HepG2 (cell line): ENCODE measurements around the gene SYNC. TPM values are rescaled to one million over a fixed set of nuclear protein-coding genes. Genes with fewer than 3 reads are reported as not detected.

Source experiments
- ARHGAP35 ChIP-seq: sonication (generic); formaldehyde crosslinking; IDR thresholded peaks from 2 replicates; pipeline ENCODE4 v1.9.0; 2022; ENCODE audit warnings: mild to moderate bottlenecking, inconsistent platforms, moderate library complexity, missing genetic modification reagents, borderline replicate concordance
- DMTF1 ChIP-seq: sonication (generic); formaldehyde crosslinking; IDR thresholded peaks from 2 replicates; pipeline ENCODE4 v1.4.0; 2020; ENCODE audit warnings: mild to moderate bottlenecking, missing genetic modification reagents
- DRAP1 ChIP-seq: IDR thresholded peaks from 2 replicates; pipeline ENCODE4 v1.6.1; 2016; ENCODE audit warnings: missing genetic modification reagents, missing compliant biosample characterization
- E2F1 ChIP-seq: sonication (generic); formaldehyde crosslinking; IDR thresholded peaks from 2 replicates; pipeline ENCODE4 v1.5.0; 2020; ENCODE audit warnings: missing genetic modification reagents
- GMEB1 ChIP-seq: sonication (generic); formaldehyde crosslinking; IDR thresholded peaks from 2 replicates; pipeline ENCODE4 v1.5.1; 2020; ENCODE audit warnings: missing genetic modification reagents, mild to moderate bottlenecking, borderline replicate concordance
- HCFC1 ChIP-seq: fragments of 150-350 bp; IDR thresholded peaks from 2 replicates; pipeline ENCODE4 v1.6.1; 2014; ENCODE audit warnings: low read depth, low read length
- HMG20A ChIP-seq: IDR thresholded peaks from 2 replicates; pipeline ENCODE4 v1.6.1; 2016; ENCODE audit warnings: borderline replicate concordance
- KDM4B ChIP-seq: sonication (generic); formaldehyde crosslinking; IDR thresholded peaks from 2 replicates; pipeline ENCODE4 v1.4.0; 2020; ENCODE audit warnings: missing genetic modification reagents
- MXD4 ChIP-seq: IDR thresholded peaks from 2 replicates; pipeline ENCODE4 v1.6.1; 2016; ENCODE audit warnings: mild to moderate bottlenecking, missing biosample characterization, missing genetic modification reagents
- SNAI1 ChIP-seq: sonication (generic); formaldehyde crosslinking; IDR thresholded peaks from 2 replicates; pipeline ENCODE4 v1.5.0; 2020; ENCODE audit warnings: mild to moderate bottlenecking, missing genetic modification reagents, borderline replicate concordance
- SRSF4 ChIP-seq: fragments of 200-400 bp; formaldehyde crosslinking; IDR thresholded peaks from one replicate; pipeline ENCODE4 v1.6.1; 2018; ENCODE audit warnings: mild to moderate bottlenecking, low read depth, low read length, moderate library complexity; ENCODE audit not compliant: poor library complexity, severe bottlenecking
- UBTF ChIP-seq: sonication (generic); formaldehyde crosslinking; IDR thresholded peaks from 2 replicates; pipeline ENCODE4 v1.4.0; 2020; ENCODE audit warnings: mild to moderate bottlenecking, missing genetic modification reagents
- ZBTB49 ChIP-seq: sonication (generic); formaldehyde crosslinking; IDR thresholded peaks from 2 replicates; pipeline ENCODE4 v1.4.0; 2020; ENCODE audit warnings: missing genetic modification reagents, borderline replicate concordance
- ZKSCAN5 ChIP-seq: sonication (generic); formaldehyde crosslinking; IDR thresholded peaks from 2 replicates; pipeline ENCODE4 v1.5.1; 2020; ENCODE audit warnings: mild to moderate bottlenecking, missing genetic modification reagents
- ZNF546 ChIP-seq: sonication (generic); formaldehyde crosslinking; conservative IDR thresholded peaks from 2 replicates; pipeline ENCODE4 v1.8.1; 2023; ENCODE audit warnings: mild to moderate bottlenecking, missing genetic modification reagents
- ZNF678 ChIP-seq: sonication (generic); formaldehyde crosslinking; IDR thresholded peaks from 2 replicates; pipeline ENCODE4 v1.4.0; 2020; ENCODE audit warnings: mild to moderate bottlenecking, missing genetic modification reagents
- polyA plus RNA-seq, 8 experiments: library from polyadenylated mRNA; depleted of rRNA in 3 of 8; stranded (reverse) in 7 of 8; unstranded in 1 of 8; fragments of >200 nt; fragmentation: Illumina TruSeq in 4 of 8; extraction: Trizol in 4 of 8; gene quantifications; 2 replicates each; pipeline versions ENCODE4 v1.2.1 to v1.2.3, GENCODE V29; 2011 to 2016; ENCODE audit warnings: low read depth in 4 of 8, missing spikeins in 1 of 8, mixed read lengths in 1 of 8; ENCODE audit not compliant: insufficient read depth in 1 of 8
- total RNA-seq, 5 experiments: library from RNA; depleted of rRNA; stranded (reverse); fragments of >200 nt; fragmentation: Illumina TruSeq; extraction: Trizol; gene quantifications; 2 replicates each; pipeline ENCODE4 v1.2.3, GENCODE V29; 2016; ENCODE audit warnings: low read depth in 1 of 5
- TF ChIP-seq, protein P1 (sequence below): sonication (generic); formaldehyde crosslinking; IDR thresholded peaks from 2 replicates; pipeline ENCODE4 v1.4.0; 2020; ENCODE audit warnings: missing genetic modification reagents

Gene SYNC
- total and polyA plus RNA-seq, 2 of the 13 experiments (the other 11 are each of a cell fraction or from before 2014, with no cell fraction given) = 2.4 to 5.4 TPM

- TF ChIP-seq ZBTB49 (peak; percentile 79; the same call in 1 of the 2 replicates), HCFC1 (peak; percentile 54; the same call in 1 of the 2 replicates), HMG20A (CRISPR knock-in tag) (no peak), UBTF (CRISPR knock-in tag) (no peak), SNAI1 (no peak), ZNF678 (CRISPR knock-in tag) (no peak), E2F1 (CRISPR knock-in tag) (no peak), KDM4B (CRISPR knock-in tag) (no peak), SRSF4 (no peak), GMEB1 (CRISPR knock-in tag) (no peak), DMTF1 (CRISPR knock-in tag) (no peak), DRAP1 (peak; percentile 61; the same call in 1 of the 2 replicates), ARHGAP35 (no peak; the same call in 1 of the 2 replicates), ZKSCAN5 (no peak), ZNF546 (CRISPR knock-in tag) (no peak), MXD4 (CRISPR knock-in tag) (peak; percentile 14; the same call in 1 of the 2 replicates)
- TF ChIP-seq, protein P1, sequence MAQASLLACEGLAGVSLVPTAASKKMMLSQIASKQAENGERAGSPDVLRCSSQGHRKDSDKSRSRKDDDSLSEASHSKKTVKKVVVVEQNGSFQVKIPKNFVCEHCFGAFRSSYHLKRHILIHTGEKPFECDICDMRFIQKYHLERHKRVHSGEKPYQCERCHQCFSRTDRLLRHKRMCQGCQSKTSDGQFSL (CRISPR knock-in tag) = no peak
Observed at GRCh38 chr1:32650248-32650751, 52.3 kb downstream of the SYNC start, which contains the start of gene ZBTB8OS (continued).
